ENCODE results near the gene SYTL3.

DNA sequence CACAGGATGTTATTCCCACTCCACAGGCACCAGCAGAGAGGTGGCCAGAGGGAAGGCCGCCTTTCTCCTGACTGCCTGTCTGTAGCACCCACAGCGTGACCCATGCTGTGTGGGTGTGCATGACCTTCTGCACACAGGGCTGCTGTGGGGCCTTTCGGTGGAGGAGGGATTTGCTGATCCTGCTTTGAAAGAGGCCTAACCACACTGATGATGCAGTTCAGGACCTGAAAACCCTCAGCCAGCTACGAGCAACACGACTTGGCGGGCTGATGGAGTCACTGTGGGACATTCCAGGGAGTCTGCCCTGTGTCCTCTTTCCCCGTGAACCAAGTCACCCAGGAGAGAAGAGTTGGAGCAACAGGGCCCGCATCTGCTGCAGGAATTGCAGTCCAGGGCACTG lies 49.1 kb downstream of the SYTL3 start:
- TF ChIP-seq, protein P1, sequence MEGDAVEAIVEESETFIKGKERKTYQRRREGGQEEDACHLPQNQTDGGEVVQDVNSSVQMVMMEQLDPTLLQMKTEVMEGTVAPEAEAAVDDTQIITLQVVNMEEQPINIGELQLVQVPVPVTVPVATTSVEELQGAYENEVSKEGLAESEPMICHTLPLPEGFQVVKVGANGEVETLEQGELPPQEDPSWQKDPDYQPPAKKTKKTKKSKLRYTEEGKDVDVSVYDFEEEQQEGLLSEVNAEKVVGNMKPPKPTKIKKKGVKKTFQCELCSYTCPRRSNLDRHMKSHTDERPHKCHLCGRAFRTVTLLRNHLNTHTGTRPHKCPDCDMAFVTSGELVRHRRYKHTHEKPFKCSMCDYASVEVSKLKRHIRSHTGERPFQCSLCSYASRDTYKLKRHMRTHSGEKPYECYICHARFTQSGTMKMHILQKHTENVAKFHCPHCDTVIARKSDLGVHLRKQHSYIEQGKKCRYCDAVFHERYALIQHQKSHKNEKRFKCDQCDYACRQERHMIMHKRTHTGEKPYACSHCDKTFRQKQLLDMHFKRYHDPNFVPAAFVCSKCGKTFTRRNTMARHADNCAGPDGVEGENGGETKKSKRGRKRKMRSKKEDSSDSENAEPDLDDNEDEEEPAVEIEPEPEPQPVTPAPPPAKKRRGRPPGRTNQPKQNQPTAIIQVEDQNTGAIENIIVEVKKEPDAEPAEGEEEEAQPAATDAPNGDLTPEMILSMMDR (IDR thresholded peaks at IDR 0.05), result no peak
- no peak for TF ChIP-seq POLR2A (IDR thresholded peaks at IDR 0.05)

Data from body of pancreas (tissue), 4 donors.